Endodermal cell (in vitro differentiated cells): ENCODE measurements around the gene EFNB1. TPM values are rescaled to one million over a fixed set of nuclear protein-coding genes. Genes with fewer than 3 reads are reported as not detected.

ENCODE experiments used
- DNase-seq: peaks from one replicate; pipeline ENCODE4 v3.0.0-alpha.2; 2017
- H3K27ac ChIP-seq: 2 replicates; pipeline ENCODE4 v1.5.1; 2013; ENCODE audit warnings: mild to moderate bottlenecking, low read depth, low read length, moderate library complexity
- H3K27me3 ChIP-seq: 2 replicates; pipeline ENCODE4 v1.6.1; 2013; ENCODE audit warnings: mild to moderate bottlenecking, low read length, moderate library complexity; ENCODE audit not compliant: insufficient read depth, control insufficient read depth, poor library complexity, severe bottlenecking
- H3K36me3 ChIP-seq: 2 replicates; pipeline ENCODE4 v1.7.0; 2013; ENCODE audit warnings: mild to moderate bottlenecking, low read length, moderate library complexity; ENCODE audit not compliant: control insufficient read depth, insufficient read depth
- H3K4me1 ChIP-seq: one replicate; pipeline ENCODE4 v1.7.0; 2013; ENCODE audit warnings: low read length; ENCODE audit not compliant: control insufficient read depth, insufficient read depth
- H3K4me3 ChIP-seq: 2 replicates; pipeline ENCODE4 v1.5.1; 2013; ENCODE audit warnings: mild to moderate bottlenecking, low read length, moderate library complexity
- H3K9ac ChIP-seq: 2 replicates; pipeline ENCODE4 v1.6.1; 2013; ENCODE audit warnings: mild to moderate bottlenecking, low read length, moderate library complexity; ENCODE audit not compliant: poor library complexity, severe bottlenecking; ENCODE audit errors: extremely low read depth
- H3K9me3 ChIP-seq: 2 replicates; pipeline ENCODE4 v1.6.1; 2013; ENCODE audit warnings: mild to moderate bottlenecking, low read length, moderate library complexity; ENCODE audit not compliant: control insufficient read depth
- H3K27ac Mint-ChIP-seq: 2 replicates; pipeline ENCODE4 v1.8.0; 2020; ENCODE audit warnings: mixed read lengths
- H3K27me3 Mint-ChIP-seq: 2 replicates; pipeline ENCODE4 v1.8.0; 2021; ENCODE audit warnings: mild to moderate bottlenecking, mixed read lengths; ENCODE audit not compliant: insufficient read depth
- H3K36me3 Mint-ChIP-seq: 2 replicates; pipeline ENCODE4 v1.8.0; 2020; ENCODE audit warnings: low read depth, mixed read lengths
- H3K4me1 Mint-ChIP-seq: 2 replicates; pipeline ENCODE4 v1.8.0; 2020; ENCODE audit warnings: mixed read lengths
- H3K4me3 Mint-ChIP-seq: 2 replicates; pipeline ENCODE4 v1.8.0; 2020; ENCODE audit warnings: mild to moderate bottlenecking, moderate library complexity, mixed read lengths
- H3K9me3 Mint-ChIP-seq: 2 replicates; pipeline ENCODE4 v1.8.0; 2020; ENCODE audit warnings: mild to moderate bottlenecking, mixed read lengths
- CTCF ChIP-seq: fragments of 200-600 bp; sonication (generic); conservative IDR thresholded peaks from 2 replicates; pipeline ENCODE4 v1.5.0; 2021; ENCODE audit warnings: antibody characterized with exemption, mild to moderate bottlenecking
- WGBS, 2 experiments: methylation state at CpG; one replicate each; pipeline versions ENCODE4 v1.1.5 to v1.1.7; 2013; ENCODE audit warnings: missing lambda C conversion rate in 2 of 2, mixed read lengths in 1 of 2; ENCODE audit not compliant: insufficient coverage in 1 of 2, insufficient read length in 1 of 2; 5-methylcytosine and 5-hydroxymethylcytosine counted together
- total RNA-seq, 2 donors: library from RNA; stranded (reverse); fragmentation: NEBNext Ultra II Directional in 1 of 2; extraction: Animal tissue kit (Norgen Biotek cat#: 25700) in 1 of 2; gene quantifications; 2 replicates in 1 of 2; 3 replicates in 1 of 2; pipeline ENCODE4 v1.2.1, GENCODE V29; 2021

EFNB1 gene
- total RNA-seq, 2 donors from 2014 or later: 11.1 to 13.6 TPM

- H3K36me3 ChIP-seq: no peaks in the 10 kb centered on the region
- H3K4me1 ChIP-seq: no peaks in the 10 kb centered on the region
- no peaks in the 10 kb centered on the region for H3K9me3 ChIP-seq
- DNase-seq: no peak
- no peak overlapping the region for H3K4me3 ChIP-seq
- H3K9me3 Mint-ChIP-seq: peaks cover 62% of the 10 kb centered on the region
- H3K27me3 ChIP-seq: peaks cover 53% of the 10 kb centered on the region
- H3K4me3 Mint-ChIP-seq: no peak overlapping the region
- H3K36me3 Mint-ChIP-seq: no peaks in the 10 kb centered on the region
- TF ChIP-seq CTCF: no peak
- WGBS, 2 experiments: 92% methylated on average over 3 of the region's 3 CpGs; no CpG with 5 or more reads in 1 of the 2 experiments
- no peak overlapping the region for H3K27ac ChIP-seq
- peaks cover 79% of the 10 kb centered on the region for H3K27me3 Mint-ChIP-seq
- no peak overlapping the region for H3K27ac Mint-ChIP-seq
- H3K4me1 Mint-ChIP-seq: peaks cover 10% of the 10 kb centered on the region
- no peak overlapping the region for H3K9ac ChIP-seq
Observed at GRCh38 chrX:68874076-68874475, 45.3 kb downstream of the EFNB1 start.

GRCh38 chrX:68876731-68877130 lies 47.9 kb downstream of the EFNB1 start:
- H3K4me1 ChIP-seq: no peaks in the 10 kb centered on the region
- TF ChIP-seq CTCF: no peak
- no peak overlapping the region for H3K4me3 ChIP-seq
- no peak overlapping the region for H3K9ac ChIP-seq
- H3K27me3 ChIP-seq: peaks cover 34% of the 10 kb centered on the region
- Mint-ChIP-seq H3K4me3 (no peak overlapping the region), H3K36me3 (no peaks in the 10 kb centered on the region), H3K27ac (no peak overlapping the region), H3K4me1 (peaks cover 14% of the 10 kb centered on the region), H3K9me3 (peaks cover 64% of the 10 kb centered on the region), H3K27me3 (peaks cover 57% of the 10 kb centered on the region)
- H3K36me3 ChIP-seq: no peaks in the 10 kb centered on the region
- no peak overlapping the region for H3K27ac ChIP-seq
- H3K9me3 ChIP-seq: no peaks in the 10 kb centered on the region
- 75 to 78% methylated on average over 4 to 6 of the region's 6 CpGs for WGBS, 2 experiments
- no peak for DNase-seq

DNA sequence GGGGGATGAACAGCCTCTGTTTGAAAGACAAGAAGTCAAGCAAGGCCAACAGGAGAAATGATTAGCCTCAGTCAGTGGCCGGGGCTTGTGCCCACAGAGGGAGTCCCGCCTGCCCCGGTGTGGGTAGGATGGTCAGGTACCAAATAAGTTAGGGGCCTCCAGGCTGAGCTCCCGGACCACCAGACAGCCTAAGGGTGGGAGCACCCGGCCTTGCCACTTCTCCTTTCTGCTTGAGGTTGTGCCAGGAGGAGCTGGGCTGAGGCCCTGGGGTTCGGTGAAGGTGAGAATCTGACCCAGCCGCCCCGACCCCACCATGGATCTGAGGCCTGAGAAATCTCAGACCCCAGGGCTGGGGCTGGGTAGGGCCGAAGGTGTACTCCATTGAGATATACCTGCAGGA lies 48.8 kb downstream of the EFNB1 start:
- Mint-ChIP-seq H3K4me3 (no peak overlapping the region), H3K27me3 (peaks cover 55% of the 10 kb centered on the region), H3K27ac (no peak overlapping the region), H3K9me3 (peaks cover 66% of the 10 kb centered on the region), H3K36me3 (no peaks in the 10 kb centered on the region), H3K4me1 (peaks cover 11% of the 10 kb centered on the region)
- TF ChIP-seq CTCF: no peak
- no peak overlapping the region for H3K4me3 ChIP-seq
- H3K36me3 ChIP-seq: no peaks in the 10 kb centered on the region
- H3K9me3 ChIP-seq: no peaks in the 10 kb centered on the region
- DNase-seq: no peak
- no peaks in the 10 kb centered on the region for H3K4me1 ChIP-seq
- WGBS, 2 experiments: 88% methylated on average over 9 of the region's 9 CpGs; no CpG with 5 or more reads in 1 of the 2 experiments
- no peak overlapping the region for H3K9ac ChIP-seq
- H3K27ac ChIP-seq: no peak overlapping the region
- H3K27me3 ChIP-seq: peaks cover 25% of the 10 kb centered on the region
